GM18858 (cell line): Measurements from ENCODE around the gene SPG11.
"Not testable (repeated sequence)": the region's sequence is repeated elsewhere in the genome, so short reads cannot be mapped to it uniquely, and the experiment has no call there.

Experiments
- ATAC-seq: cut with Tn5 transposase; IDR thresholded peaks from one replicate; pipeline ENCODE4 v1.9.1; 2021; ENCODE audit not compliant: unreplicated experiment

SPG11 gene

GRCh38 chr15:44565387-44566154 is 97.9 kb downstream of the SPG11 start:
- ATAC-seq: no peak

GRCh38 chr15:44560926-44561325 is 102.5 kb downstream of the SPG11 start:
- ATAC-seq: not testable (repeated sequence)

GRCh38 chr15:44554934-44555723 is 108.3 kb downstream of the SPG11 start:
- no peak for ATAC-seq

GRCh38 chr15:44550734-44551133 is 112.7 kb downstream of the SPG11 start:
- no peak for ATAC-seq

- no peak for ATAC-seq
Observed at GRCh38 chr15:44550256-44550655, 113.2 kb downstream of the SPG11 start.

GRCh38 chr15:44549152-44549551 is 114.3 kb downstream of the SPG11 start:
- ATAC-seq: not testable (repeated sequence)

- no peak for ATAC-seq
Observed at GRCh38 chr15:44545913-44546802, 117.3 kb downstream of the SPG11 start.

- ATAC-seq: not testable (repeated sequence)
Observed at GRCh38 chr15:44544745-44545144, 118.7 kb downstream of the SPG11 start.

GRCh38 chr15:44542596-44542995 is 120.9 kb downstream of the SPG11 start:
- no peak for ATAC-seq

- ATAC-seq: no peak
Observed at GRCh38 chr15:44541282-44541958, 122.0 kb downstream of the SPG11 start.

- no peak for ATAC-seq
Observed at GRCh38 chr15:44537735-44538240, 125.7 kb downstream of the SPG11 start.

- ATAC-seq: peak; percentile 83
Observed at GRCh38 chr15:44536962-44537734, 126.3 kb downstream of the SPG11 start, which contains the start of gene EIF3J. EIF3J (plus strand) TSS chr15:44537147; CDS start chr15:44537195, 48 bp downstream.

- ATAC-seq: peak; percentile 42
Observed at GRCh38 chr15:44536302-44536961, 127.0 kb downstream of the SPG11 start.

GRCh38 chr15:44535523-44536301 is 127.8 kb downstream of the SPG11 start:
- ATAC-seq: no peak

GRCh38 chr15:44535092-44535491 is 128.4 kb downstream of the SPG11 start:
- ATAC-seq: no peak

- ATAC-seq: no peak
Observed at GRCh38 chr15:44532689-44533088, 130.8 kb downstream of the SPG11 start.

- ATAC-seq: not testable (repeated sequence)
Observed at GRCh38 chr15:44532275-44532674, 131.2 kb downstream of the SPG11 start.

- ATAC-seq: no peak
Observed at GRCh38 chr15:44530653-44531052, 132.8 kb downstream of the SPG11 start.
